GM19328 (cell line): Measurements from ENCODE around the gene PHC1.
A peak's percentile ranks its signal among the peaks of the same experiment; 100 is the strongest.
"Not testable (repeated sequence)": the region's sequence is repeated elsewhere in the genome, so short reads cannot be mapped to it uniquely, and the experiment has no call there.

Source experiments
- ATAC-seq: cut with Tn5 transposase; IDR thresholded peaks from one replicate; pipeline ENCODE4 v1.9.1; 2021; ENCODE audit warnings: mild to moderate bottlenecking, moderate library complexity; ENCODE audit not compliant: unreplicated experiment

The PHC1 gene

GRCh38 chr12:8914033-8914715, at the start of gene PHC1:
PHC1 (plus strand) TSS chr12:8914509; CDS start chr12:8917678, 3,169 bp downstream.
- ATAC-seq, result peak; percentile 69

DNA sequence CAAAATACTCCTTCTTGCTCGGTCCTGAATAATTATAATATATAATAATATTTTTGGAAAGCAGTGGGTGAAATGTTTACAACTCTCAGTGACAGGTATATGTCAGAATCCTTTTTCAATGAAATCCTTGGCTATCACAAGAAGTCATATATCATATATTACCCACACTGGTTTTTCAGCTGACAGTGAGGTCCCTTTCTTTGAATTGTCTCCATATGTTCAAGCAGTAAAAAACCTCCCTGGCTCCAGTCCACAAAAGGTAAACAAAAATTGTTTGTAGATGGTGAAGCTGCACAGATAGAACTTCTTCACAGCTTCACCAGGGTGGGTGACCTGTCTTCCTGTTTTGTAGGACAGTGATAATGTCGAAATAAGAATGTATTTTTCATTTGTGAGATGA, 47.9 kb upstream of the PHC1 start:
- ATAC-seq, result no peak

- no peak for ATAC-seq
Measured at GRCh38 chr12:8867009-8867408, 47.3 kb upstream of the PHC1 start.

GRCh38 chr12:8867786-8868185, 46.5 kb upstream of the PHC1 start:
- ATAC-seq, result no peak

DNA sequence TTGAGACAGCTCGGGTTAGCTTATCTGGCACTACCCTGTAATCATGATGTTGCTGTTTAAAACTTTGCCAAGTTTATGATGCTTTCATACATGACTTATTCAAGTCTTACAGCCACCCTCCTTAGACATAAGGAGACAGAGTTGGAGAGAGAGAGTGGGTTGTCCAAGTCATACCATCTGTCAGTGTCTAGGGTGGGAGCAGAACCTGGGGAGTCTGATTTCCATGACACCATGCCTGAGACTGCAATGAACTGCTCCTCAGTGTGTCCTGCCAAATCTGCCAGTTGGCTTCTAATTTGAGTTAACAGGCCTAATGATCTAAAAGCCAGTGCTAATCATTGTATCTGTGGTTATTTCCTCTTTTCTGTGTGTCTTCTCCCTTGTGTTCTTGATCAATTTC, 43.7 kb upstream of the PHC1 start:
- ATAC-seq, result no peak

- no peak for ATAC-seq
Measured at GRCh38 chr12:8871068-8871467, 43.2 kb upstream of the PHC1 start.

DNA sequence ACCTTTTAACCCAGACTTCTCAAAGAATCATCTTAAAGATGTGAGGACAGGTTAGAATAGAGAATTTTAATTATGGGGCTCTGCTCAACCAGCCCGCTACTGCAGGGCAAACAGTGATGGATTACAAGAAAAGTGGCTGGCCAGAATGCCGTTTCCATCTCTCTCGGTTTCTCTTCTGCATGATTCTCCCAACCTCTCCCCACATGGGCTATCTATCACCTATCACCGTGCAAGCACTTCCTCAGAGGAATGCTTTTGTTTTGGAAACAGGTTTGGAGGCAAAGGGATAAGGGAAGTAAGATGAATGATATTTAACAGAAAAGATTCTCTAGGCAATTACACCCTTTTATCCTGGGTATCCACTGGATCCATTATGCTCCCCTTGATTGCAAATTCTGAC, 37.4 kb upstream of the PHC1 start:
- no peak for ATAC-seq

- no peak for ATAC-seq
Measured at GRCh38 chr12:8886502-8887284, 27.6 kb upstream of the PHC1 start.

DNA sequence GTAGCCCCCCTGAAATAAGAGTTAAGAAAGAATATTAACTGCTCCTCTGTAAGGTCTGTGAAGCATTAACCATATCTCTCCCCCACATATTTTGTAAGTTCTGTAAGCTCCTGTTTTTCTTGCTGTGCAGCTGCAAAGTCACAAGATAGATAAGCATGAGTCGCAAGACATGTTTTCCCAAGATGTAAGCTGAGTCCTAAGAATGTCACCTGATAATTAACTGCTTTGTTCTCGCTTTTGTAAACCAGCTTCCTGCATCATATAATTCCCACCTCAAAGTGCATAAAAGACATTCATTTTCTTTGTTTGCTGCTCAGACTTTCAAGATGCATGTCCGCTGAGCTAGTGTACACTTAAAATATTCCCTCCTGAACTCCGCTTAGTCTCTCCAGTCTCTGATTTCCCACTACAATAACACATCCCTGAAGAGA, 27.0 kb upstream of the PHC1 start:
- no peak for ATAC-seq

DNA sequence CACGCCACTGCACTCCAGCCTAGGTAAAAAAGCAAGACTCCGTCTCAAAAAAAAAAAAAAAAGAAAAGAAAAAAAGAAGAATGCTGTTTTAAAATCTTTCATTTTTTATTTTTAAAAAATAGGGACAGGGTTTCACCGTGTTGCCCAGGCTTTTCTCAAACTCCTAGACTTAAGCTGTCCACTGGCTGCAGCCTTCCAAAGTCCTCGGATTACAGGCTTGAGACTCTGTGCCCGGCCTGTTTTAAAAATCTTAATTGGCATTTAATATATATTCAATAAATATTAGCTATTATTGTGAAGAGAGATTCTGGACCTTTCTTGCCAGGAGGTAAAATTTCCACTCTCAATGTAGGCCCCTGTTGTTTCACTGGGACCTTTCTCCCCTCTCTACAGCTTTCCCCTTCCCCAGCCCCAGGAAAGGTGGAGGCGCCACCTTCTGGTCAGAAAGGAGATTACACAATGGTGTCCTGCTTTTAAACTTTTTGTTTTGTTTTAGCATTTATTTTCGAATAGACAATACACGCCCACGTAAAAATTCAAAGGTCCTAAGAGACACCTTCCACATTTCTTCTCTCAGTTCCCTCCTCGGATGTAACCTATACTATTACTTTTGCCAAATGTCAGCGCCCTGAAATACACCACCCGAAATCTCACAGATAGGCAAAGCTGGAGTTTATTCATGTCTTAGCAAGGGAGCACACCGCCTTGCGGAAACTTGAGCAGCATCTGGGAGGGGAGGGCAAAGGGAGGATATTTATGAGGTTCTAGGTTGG, 23.8 kb upstream of the PHC1 start:
- ATAC-seq, result no peak

DNA sequence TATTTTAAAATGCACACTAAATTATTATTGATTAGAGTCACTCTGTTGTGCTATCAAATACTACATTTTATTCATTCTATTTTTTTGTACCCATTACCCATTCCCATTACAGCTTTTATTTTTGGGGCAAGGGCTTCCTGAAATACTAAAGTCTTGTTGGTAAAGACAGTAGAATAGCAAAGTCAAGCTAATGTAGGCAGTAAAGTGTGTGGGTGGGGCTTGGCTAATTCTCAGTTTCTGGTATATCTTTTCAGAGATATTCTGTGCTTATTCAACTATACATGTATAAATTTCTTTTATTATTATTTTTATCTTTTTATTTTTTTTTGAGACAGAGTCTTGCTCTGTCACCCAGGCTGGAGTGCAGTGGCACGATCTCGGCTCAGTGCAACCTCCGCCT, 22.3 kb upstream of the PHC1 start:
- ATAC-seq, result no peak

DNA sequence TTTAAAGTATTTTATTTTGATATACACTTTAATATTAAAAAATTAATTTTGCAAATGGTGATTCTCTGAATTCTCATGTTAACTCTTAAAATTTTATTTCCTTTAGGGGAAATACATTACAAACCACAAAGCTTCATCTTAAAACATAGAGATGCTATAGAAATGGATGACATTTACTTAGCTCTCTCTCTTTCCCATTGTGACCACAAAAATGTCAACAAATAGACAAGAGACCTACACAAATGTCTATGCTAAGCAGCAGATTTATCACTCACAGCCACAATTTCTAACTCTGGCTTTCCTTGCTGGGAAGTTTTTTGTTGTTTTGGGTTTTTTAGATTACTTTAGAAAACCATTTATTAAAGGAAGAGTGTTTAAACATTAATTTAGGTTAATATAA, 19.9 kb upstream of the PHC1 start:
- ATAC-seq, result no peak

DNA sequence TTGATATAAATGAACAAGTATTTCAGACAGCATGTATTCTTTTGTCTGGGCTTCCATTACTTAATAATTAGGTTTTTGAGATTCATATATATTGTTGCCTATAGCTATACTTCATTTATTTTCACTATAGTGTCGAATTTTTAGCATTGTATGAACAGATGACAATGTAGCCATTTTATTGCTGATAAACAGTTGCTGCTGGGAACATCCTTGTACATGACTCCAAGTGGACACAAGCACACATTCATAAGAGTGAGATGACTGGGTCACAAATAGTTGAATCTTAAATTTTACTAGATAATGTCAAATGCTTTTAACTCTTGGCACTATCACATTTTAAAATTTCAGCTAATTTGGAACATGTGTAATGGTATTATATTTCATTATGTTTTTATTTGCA, 19.3 kb upstream of the PHC1 start:
- no peak for ATAC-seq

GRCh38 chr12:8897081-8897480, 17.2 kb upstream of the PHC1 start:
- no peak for ATAC-seq

DNA sequence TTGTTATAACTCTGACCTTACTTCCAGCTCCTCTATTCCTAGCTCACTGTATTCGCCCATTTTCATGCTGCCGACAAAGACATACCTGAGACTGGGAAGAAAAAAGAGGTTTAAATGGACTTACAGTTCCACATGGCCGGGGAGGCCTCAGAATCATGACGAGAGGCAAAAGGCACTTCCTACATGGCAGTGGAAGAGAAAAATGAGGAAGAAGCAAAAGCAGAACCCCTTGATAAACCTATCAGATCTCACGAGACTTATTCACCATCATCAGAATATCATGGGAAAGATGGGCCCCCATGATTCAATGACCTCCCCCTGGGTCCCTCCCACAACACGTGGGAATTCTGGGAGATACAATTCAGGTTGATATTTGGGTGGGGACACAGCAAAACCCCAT, 14.5 kb upstream of the PHC1 start:
- ATAC-seq, result no peak

GRCh38 chr12:8902703-8903102, 11.6 kb upstream of the PHC1 start:
- not testable (repeated sequence) for ATAC-seq

DNA sequence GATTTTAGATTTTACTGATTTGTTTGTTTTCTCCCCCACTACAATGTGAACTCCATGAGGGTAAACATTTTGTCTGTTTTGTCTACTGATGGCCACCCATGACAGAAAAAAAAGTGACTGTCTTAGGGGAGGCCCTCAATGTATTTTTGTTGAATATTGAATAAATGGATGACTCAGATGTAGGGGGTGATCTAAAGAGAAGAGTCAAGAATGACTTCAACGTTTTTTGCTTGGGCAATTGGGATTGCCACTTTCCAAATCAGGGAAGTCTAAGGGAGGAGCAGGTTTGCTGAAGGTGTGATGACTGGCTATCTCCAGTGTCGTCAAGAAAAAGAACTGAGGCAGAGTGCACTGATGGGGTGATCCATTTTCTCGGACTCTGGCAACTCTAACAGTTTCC, 10.7 kb upstream of the PHC1 start:
- no peak for ATAC-seq

- no peak for ATAC-seq
Measured at GRCh38 chr12:8904665-8905064, 9.6 kb upstream of the PHC1 start.

DNA sequence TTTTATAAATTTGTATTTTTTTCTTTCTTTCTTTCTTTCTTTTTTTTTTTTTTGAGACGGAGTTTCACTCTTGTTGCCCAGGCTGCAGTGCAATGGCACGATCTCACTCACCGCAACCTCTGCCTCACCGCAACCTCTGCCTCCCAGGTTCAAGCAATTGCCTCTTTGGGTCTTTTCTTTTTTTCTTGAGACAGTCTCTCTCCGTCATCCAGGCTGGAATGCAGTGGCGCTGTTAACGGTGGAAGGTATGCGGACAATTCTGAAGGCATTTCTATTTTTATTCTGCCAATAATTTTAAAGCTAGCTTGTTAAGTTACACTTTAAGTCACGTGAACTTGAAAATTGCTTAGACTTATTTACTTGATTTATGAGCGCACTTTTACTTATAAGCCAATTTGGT, 8.8 kb upstream of the PHC1 start:
- ATAC-seq, result no peak

DNA sequence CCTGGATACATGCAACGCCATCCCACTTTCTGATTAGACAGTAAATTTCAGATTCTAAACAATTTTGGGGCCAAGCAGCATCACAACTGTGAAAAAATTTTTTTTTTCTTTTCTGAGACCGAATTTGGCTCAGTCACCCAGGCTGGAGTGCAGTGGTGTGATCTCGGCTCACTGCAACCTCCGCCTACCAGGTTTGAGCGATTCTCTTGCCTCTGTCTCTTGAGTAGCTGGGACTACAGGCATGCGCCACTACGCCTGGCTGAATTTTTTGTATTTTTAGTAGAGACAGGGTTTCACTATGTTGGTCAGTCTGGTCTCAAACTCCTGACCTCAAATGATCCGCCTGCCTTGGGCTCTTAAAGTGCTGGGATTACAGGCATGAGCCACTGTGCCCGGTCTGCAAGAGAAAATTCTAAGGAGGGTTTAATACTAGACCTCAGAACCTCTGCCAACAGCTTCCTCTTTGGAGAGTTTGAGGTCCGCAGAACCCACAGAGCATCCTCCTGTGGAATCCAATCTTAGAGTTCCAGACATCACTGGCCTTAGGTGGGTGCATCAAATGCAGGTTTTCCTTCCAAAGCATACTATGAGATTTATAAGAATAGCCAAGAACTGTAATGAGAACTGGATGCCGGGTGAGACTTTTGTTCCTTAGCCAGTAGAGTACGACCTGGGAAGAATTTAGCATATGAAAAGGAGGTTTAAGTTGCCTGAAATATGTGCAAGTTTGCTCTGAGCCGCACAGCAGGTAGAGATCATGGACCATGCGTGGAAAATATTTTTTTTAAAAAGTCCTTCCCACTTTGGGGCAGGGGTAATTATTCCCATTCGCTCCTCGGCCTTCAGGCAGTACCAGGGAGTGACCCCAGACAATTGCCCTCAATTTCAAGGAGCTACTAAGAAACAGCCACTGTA, 7.8 kb upstream of the PHC1 start:
- ATAC-seq, result no peak

GRCh38 chr12:8907513-8907912, 6.8 kb upstream of the PHC1 start:
- no peak for ATAC-seq
